Stimulated activated naive CD8-positive, alpha-beta T cell treated with anti-CD3 and anti-CD28 coated beads, Interleukin-15, Interleukin-2, amounts not matched to agents 100 ng/mL and 50 ng/mL, for 24 hours (primary cell): Measurements from ENCODE around the gene OPCML.

Experiments
- H3K27ac Mint-ChIP-seq: one replicate; pipeline ENCODE4 v1.8.0; 2021; ENCODE audit warnings: mild to moderate bottlenecking, mixed read lengths
- H3K27me3 Mint-ChIP-seq: one replicate; pipeline ENCODE4 v1.8.0; 2021; ENCODE audit warnings: mixed read lengths
- H3K36me3 Mint-ChIP-seq: one replicate; pipeline ENCODE4 v1.8.0; 2021; ENCODE audit warnings: low read depth, mixed read lengths
- H3K4me1 Mint-ChIP-seq: one replicate; pipeline ENCODE4 v1.8.0; 2021; ENCODE audit warnings: low read depth, mixed read lengths
- H3K4me3 Mint-ChIP-seq: one replicate; pipeline ENCODE4 v1.8.0; 2021; ENCODE audit warnings: mild to moderate bottlenecking, mixed read lengths
- H3K9me3 Mint-ChIP-seq: one replicate; pipeline ENCODE4 v1.8.0; 2021; ENCODE audit warnings: mixed read lengths

Gene OPCML

GRCh38 chr11:133388975-133389568 is 143.2 kb downstream of the OPCML start:
- Mint-ChIP-seq H3K27ac (no peak overlapping the region), H3K36me3 (no peaks in the 10 kb centered on the region), H3K4me3 (no peak overlapping the region), H3K27me3 (no peaks in the 10 kb centered on the region), H3K4me1 (no peaks in the 10 kb centered on the region), H3K9me3 (no peaks in the 10 kb centered on the region)

GRCh38 chr11:133388260-133388659 is 144.0 kb downstream of the OPCML start:
- no peak overlapping the region for H3K4me3 Mint-ChIP-seq
- H3K9me3 Mint-ChIP-seq = no peaks in the 10 kb centered on the region
- H3K4me1 Mint-ChIP-seq = no peaks in the 10 kb centered on the region
- no peak overlapping the region for H3K27ac Mint-ChIP-seq
- H3K27me3 Mint-ChIP-seq = no peaks in the 10 kb centered on the region
- no peaks in the 10 kb centered on the region for H3K36me3 Mint-ChIP-seq

- no peaks in the 10 kb centered on the region for H3K4me1 Mint-ChIP-seq
- no peak overlapping the region for H3K4me3 Mint-ChIP-seq
- no peaks in the 10 kb centered on the region for H3K36me3 Mint-ChIP-seq
- no peaks in the 10 kb centered on the region for H3K9me3 Mint-ChIP-seq
- no peaks in the 10 kb centered on the region for H3K27me3 Mint-ChIP-seq
- no peak overlapping the region for H3K27ac Mint-ChIP-seq
These were observed 145.4 kb downstream of the OPCML start for GRCh38 chr11:133386852-133387251.

GRCh38 chr11:133386262-133386661 is 146.0 kb downstream of the OPCML start:
- Mint-ChIP-seq H3K36me3 (no peaks in the 10 kb centered on the region), H3K4me1 (no peaks in the 10 kb centered on the region), H3K9me3 (no peaks in the 10 kb centered on the region), H3K4me3 (no peak overlapping the region), H3K27ac (no peak overlapping the region), H3K27me3 (no peaks in the 10 kb centered on the region)

DNA sequence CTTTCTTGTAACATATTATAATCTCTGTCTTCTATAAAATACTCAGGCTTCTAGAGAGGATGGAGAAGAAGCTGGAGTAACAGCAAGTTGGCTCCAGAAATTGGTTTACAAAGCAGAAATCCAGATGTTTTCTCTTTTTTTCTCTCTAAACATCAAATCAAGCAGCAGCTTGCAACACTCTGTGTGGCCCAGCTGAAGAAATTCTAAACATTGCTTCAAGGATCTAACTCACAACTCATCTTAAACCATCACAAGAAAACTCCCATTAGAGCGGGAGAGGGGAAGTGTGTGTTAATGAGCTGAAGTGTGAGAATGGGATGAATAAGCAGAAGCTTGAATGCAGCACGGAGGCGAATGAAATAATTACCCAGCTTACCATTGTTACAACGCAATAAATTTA is 146.5 kb downstream of the OPCML start:
- Mint-ChIP-seq H3K36me3 (no peaks in the 10 kb centered on the region), H3K4me3 (no peak overlapping the region), H3K4me1 (no peaks in the 10 kb centered on the region), H3K9me3 (no peaks in the 10 kb centered on the region), H3K27me3 (no peaks in the 10 kb centered on the region), H3K27ac (no peak overlapping the region)

GRCh38 chr11:133384731-133385130 is 147.6 kb downstream of the OPCML start:
- no peaks in the 10 kb centered on the region for H3K4me1 Mint-ChIP-seq
- H3K27me3 Mint-ChIP-seq = no peaks in the 10 kb centered on the region
- H3K36me3 Mint-ChIP-seq = no peaks in the 10 kb centered on the region
- H3K4me3 Mint-ChIP-seq = no peak overlapping the region
- H3K27ac Mint-ChIP-seq = no peak overlapping the region
- H3K9me3 Mint-ChIP-seq = no peaks in the 10 kb centered on the region

DNA sequence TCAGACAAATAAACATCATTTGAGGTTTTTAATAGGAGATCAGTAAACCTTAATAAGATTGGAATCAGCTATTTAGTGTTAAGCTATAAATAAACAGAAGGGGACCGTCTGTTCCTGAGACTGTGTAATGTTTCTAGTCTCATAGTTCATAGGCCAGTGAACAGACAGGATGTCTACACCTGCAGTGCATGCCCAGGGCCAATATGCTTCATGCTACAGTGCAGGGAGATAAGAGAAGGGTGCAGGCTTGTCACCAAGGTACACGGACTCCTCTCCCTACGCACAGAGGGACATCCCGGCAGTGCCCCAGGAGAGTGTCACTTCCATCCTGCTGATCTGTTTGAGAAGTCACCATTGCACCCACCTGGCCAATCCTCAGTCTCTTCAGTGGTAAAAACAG is 148.6 kb downstream of the OPCML start:
- no peaks in the 10 kb centered on the region for H3K27me3 Mint-ChIP-seq
- H3K27ac Mint-ChIP-seq = no peak overlapping the region
- H3K4me3 Mint-ChIP-seq = no peak overlapping the region
- no peaks in the 10 kb centered on the region for H3K36me3 Mint-ChIP-seq
- H3K4me1 Mint-ChIP-seq = no peaks in the 10 kb centered on the region
- no peaks in the 10 kb centered on the region for H3K9me3 Mint-ChIP-seq

GRCh38 chr11:133383201-133383600 is 149.1 kb downstream of the OPCML start:
- Mint-ChIP-seq H3K36me3 (no peaks in the 10 kb centered on the region), H3K27ac (no peak overlapping the region), H3K4me3 (no peak overlapping the region)

GRCh38 chr11:133382131-133382812 is 150.0 kb downstream of the OPCML start:
- H3K4me1 Mint-ChIP-seq = no peaks in the 10 kb centered on the region

More at GRCh38 chr11:133383201-133383600, 149.1 kb downstream of the OPCML start:
- H3K4me1 Mint-ChIP-seq = no peaks in the 10 kb centered on the region
- no peaks in the 10 kb centered on the region for H3K27me3 Mint-ChIP-seq
- H3K9me3 Mint-ChIP-seq = no peaks in the 10 kb centered on the region

DNA sequence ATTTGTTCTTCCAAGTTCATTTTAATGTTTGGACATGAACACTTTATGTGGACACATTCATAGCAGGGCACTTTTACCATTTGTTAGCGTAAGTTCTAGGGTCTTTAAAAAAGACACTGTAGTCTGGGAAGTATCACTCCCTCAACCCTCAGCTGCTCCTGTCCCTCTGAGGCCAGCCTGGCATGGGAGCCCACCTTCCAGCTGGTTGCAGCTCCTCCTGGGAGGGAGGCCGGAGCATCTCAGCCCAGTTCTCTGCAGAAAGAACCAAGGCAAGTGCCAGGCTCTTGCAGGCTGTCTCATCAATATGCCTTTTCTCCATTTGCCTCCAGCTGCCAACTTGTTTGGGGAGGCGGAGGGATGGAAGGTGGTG is 150.6 kb downstream of the OPCML start:
- H3K27me3 Mint-ChIP-seq = no peaks in the 10 kb centered on the region
- no peaks in the 10 kb centered on the region for H3K9me3 Mint-ChIP-seq
- no peaks in the 10 kb centered on the region for H3K4me1 Mint-ChIP-seq
- no peak overlapping the region for H3K4me3 Mint-ChIP-seq
- no peak overlapping the region for H3K27ac Mint-ChIP-seq
- H3K36me3 Mint-ChIP-seq = no peaks in the 10 kb centered on the region

More at GRCh38 chr11:133382131-133382812, 150.0 kb downstream of the OPCML start:
- Mint-ChIP-seq H3K27me3 (no peaks in the 10 kb centered on the region), H3K9me3 (no peaks in the 10 kb centered on the region), H3K27ac (no peak overlapping the region), H3K36me3 (no peaks in the 10 kb centered on the region), H3K4me3 (no peak overlapping the region)

GRCh38 chr11:133366147-133366546 is 166.2 kb downstream of the OPCML start:
- no peaks in the 10 kb centered on the region for H3K4me1 Mint-ChIP-seq
- no peaks in the 10 kb centered on the region for H3K9me3 Mint-ChIP-seq
- H3K27me3 Mint-ChIP-seq = no peaks in the 10 kb centered on the region
- no peak overlapping the region for H3K27ac Mint-ChIP-seq
- no peak overlapping the region for H3K4me3 Mint-ChIP-seq
- H3K36me3 Mint-ChIP-seq = no peaks in the 10 kb centered on the region

DNA sequence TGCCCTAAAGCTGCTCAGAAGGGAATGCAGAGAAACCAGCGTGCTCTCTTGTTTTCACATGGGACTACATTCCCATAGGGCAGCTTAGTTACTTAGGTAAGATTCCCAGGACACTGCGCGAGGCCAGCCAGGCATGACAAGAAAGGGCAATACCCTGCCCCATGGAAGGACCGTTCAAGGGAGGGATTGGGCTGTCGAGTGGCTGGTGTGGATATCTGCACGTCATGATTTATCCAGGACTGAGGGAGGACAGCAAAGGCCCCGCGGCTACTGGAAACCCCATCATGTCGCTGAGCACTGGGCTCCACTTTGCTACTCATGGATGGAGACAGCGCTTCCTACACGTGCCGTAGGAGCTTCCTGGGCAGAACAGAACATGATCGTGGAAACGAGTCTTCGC is 169.4 kb downstream of the OPCML start:
- Mint-ChIP-seq H3K9me3 (peaks cover 9% of the 10 kb centered on the region), H3K27me3 (no peaks in the 10 kb centered on the region), H3K4me3 (no peak overlapping the region), H3K4me1 (no peaks in the 10 kb centered on the region), H3K36me3 (no peaks in the 10 kb centered on the region), H3K27ac (no peak overlapping the region)

GRCh38 chr11:133362156-133362555 is 170.1 kb downstream of the OPCML start:
- H3K36me3 Mint-ChIP-seq = no peaks in the 10 kb centered on the region
- H3K27me3 Mint-ChIP-seq = no peaks in the 10 kb centered on the region
- H3K27ac Mint-ChIP-seq = no peak overlapping the region
- no peaks in the 10 kb centered on the region for H3K4me1 Mint-ChIP-seq
- peaks cover 13% of the 10 kb centered on the region for H3K9me3 Mint-ChIP-seq
- no peak overlapping the region for H3K4me3 Mint-ChIP-seq

DNA sequence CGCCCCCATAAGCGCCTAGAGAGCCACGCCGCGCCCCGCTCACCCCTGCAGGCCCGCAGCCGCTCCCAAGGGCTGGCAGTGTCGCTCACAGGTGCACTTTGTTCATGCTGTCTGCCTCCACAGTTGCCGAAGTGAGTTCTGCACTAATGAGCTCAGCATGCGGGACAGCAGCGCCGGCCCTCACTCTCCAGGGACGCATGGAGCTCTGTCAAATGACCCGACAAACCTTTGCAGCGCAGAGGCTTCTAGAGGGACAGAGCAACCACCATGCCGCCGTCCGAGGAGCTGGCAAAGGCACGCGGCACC is 170.7 kb downstream of the OPCML start:
- Mint-ChIP-seq H3K4me1 (no peaks in the 10 kb centered on the region), H3K36me3 (no peaks in the 10 kb centered on the region), H3K4me3 (no peak overlapping the region), H3K27ac (no peak overlapping the region), H3K27me3 (no peaks in the 10 kb centered on the region), H3K9me3 (peaks cover 13% of the 10 kb centered on the region)

GRCh38 chr11:133360860-133361688 is 171.2 kb downstream of the OPCML start:
- Mint-ChIP-seq H3K36me3 (no peaks in the 10 kb centered on the region), H3K27ac (no peak overlapping the region), H3K27me3 (no peaks in the 10 kb centered on the region), H3K4me3 (no peak overlapping the region), H3K4me1 (no peaks in the 10 kb centered on the region), H3K9me3 (peaks cover 13% of the 10 kb centered on the region)
